Esophagus muscularis mucosa (tissue), 4 donors: ENCODE results near the gene CAMK2N1.

Source experiments
- EP300 ChIP-seq: sonication (generic); formaldehyde crosslinking; IDR thresholded peaks from one replicate; pipeline ENCODE4 v1.6.1; 2017; ENCODE audit warnings: antibody characterized with exemption
- POLR2A ChIP-seq: fragments of 450-650 bp; IDR thresholded peaks from one replicate; pipeline ENCODE4 v1.6.1; 2017; ENCODE audit warnings: antibody characterized with exemption, moderate library complexity, mild to moderate bottlenecking, low read depth
- POLR2AphosphoS5 ChIP-seq, 2 donors: sonication (generic); formaldehyde crosslinking; IDR thresholded peaks; one replicate each; pipeline ENCODE4 v1.6.1; 2017; ENCODE audit warnings: antibody characterized with exemption in 2 of 2
- TF ChIP-seq, protein P1 (sequence below), 3 experiments: fragments of 200-600 bp in 2 of 3; fragments of 450-650 bp in 1 of 3; sonication (generic) in 2 of 3; IDR thresholded peaks; one replicate each; pipeline ENCODE4 v1.5.1; 2017 to 2019; ENCODE audit warnings: antibody characterized with exemption in 3 of 3, mild to moderate bottlenecking in 2 of 3, moderate library complexity in 1 of 3

DNA sequence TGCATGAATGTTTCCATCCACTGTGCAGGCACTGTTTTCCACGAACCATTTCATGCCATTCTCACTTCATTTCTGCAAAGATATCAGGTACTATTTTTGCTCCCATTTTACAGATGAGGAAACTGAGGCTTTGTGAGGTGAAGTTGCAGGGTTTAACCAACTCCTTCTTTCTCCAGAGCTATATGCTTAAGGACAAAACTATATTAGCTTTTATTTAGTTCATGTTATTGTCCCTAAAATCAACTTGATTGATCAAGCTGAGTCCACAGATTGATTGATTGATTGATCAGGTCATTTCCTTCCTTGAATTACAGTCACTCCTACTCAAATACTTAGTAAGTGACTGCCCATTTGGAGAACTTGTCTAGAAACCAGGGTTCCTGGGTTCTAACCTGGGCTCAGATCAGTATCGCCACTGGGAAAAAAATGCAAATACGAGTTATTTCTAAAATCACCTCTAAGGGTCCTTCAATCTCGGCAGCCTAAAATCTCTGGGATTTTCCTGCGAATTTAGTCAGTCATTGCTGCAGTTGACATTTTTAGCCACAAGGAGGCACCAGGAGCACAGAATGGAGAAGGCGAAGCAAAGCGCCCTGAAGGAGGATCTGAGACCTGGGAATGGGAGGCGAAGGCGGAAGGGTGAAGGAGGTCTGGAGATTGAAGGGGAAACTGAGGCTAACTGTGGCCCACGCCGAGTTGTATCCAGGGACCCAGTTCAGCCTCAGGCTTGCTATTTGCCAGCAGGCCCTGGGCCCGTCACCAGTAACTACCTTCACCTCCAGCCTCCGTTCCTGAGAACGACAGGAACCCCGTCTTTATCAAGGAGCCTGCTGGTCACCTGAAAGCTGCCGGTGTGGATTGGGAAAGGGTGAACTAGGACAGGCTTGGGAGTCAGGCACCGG, 36.2 kb upstream of the CAMK2N1 start:
- no peak for TF ChIP-seq EP300
- TF ChIP-seq, protein P1, sequence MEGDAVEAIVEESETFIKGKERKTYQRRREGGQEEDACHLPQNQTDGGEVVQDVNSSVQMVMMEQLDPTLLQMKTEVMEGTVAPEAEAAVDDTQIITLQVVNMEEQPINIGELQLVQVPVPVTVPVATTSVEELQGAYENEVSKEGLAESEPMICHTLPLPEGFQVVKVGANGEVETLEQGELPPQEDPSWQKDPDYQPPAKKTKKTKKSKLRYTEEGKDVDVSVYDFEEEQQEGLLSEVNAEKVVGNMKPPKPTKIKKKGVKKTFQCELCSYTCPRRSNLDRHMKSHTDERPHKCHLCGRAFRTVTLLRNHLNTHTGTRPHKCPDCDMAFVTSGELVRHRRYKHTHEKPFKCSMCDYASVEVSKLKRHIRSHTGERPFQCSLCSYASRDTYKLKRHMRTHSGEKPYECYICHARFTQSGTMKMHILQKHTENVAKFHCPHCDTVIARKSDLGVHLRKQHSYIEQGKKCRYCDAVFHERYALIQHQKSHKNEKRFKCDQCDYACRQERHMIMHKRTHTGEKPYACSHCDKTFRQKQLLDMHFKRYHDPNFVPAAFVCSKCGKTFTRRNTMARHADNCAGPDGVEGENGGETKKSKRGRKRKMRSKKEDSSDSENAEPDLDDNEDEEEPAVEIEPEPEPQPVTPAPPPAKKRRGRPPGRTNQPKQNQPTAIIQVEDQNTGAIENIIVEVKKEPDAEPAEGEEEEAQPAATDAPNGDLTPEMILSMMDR (IDR thresholded peaks at IDR 0.05), result peak; percentile 84 to 96 (median 93)
- TF ChIP-seq POLR2A, result no peak
- TF ChIP-seq POLR2AphosphoS5 (IDR thresholded peaks at IDR 0.05), result peak in 1 of 2 donors; percentile 37
